Measurements from ENCODE around the gene GNAS. TPM values are rescaled to one million over a fixed set of nuclear protein-coding genes. Genes with fewer than 3 reads are reported as not detected.

GNAS gene
- polyA plus RNA-seq, 6 donors from 2014 or later, result 133 to 298 (median 194) TPM

- Mint-ChIP-seq H3K9me3 (no peaks in the 10 kb centered on the region), H3K4me1 (peaks cover 0 to 5% (median 0%) of the 10 kb centered on the region in 3 donors), H3K27ac (no peak overlapping the region), H3K4me3 (no peak overlapping the region), H3K36me3 (peaks cover 0 to 5% of the 10 kb centered on the region in 2 donors), H3K27me3 (no peaks in the 10 kb centered on the region)
- DNase-seq (no peak), ATAC-seq (ENCODE audit: low read depth in 2 of 2) (no peak)
Measured at GRCh38 chr20:58880994-58881752, 28.7 kb downstream of the GNAS start.

GRCh38 chr20:58882704-58883089 lies 30.2 kb downstream of the GNAS start:
- ATAC-seq (ENCODE audit: low read depth in 2 of 2) (no peak), DNase-seq (no peak)
- Mint-ChIP-seq H3K27me3 (no peaks in the 10 kb centered on the region), H3K27ac (no peak overlapping the region), H3K36me3 (peaks cover 0 to 5% of the 10 kb centered on the region in 2 donors), H3K4me3 (no peak overlapping the region), H3K9me3 (no peaks in the 10 kb centered on the region), H3K4me1 (peaks cover 0 to 19% (median 7%) of the 10 kb centered on the region in 3 donors)

GRCh38 chr20:58883241-58883691 lies 30.8 kb downstream of the GNAS start:
- peak overlapping the region in 1 of 6 donors; percentile 15 for H3K27ac Mint-ChIP-seq
- H3K27me3 Mint-ChIP-seq, result no peaks in the 10 kb centered on the region
- H3K4me1 Mint-ChIP-seq, result peaks cover 0 to 24% (median 7%) of the 10 kb centered on the region in 3 donors
- H3K9me3 Mint-ChIP-seq, result no peaks in the 10 kb centered on the region
- DNase-seq (no peak), ATAC-seq (ENCODE audit: low read depth in 2 of 2) (no peak)
- H3K4me3 Mint-ChIP-seq, result no peak overlapping the region
- H3K36me3 Mint-ChIP-seq, result peaks cover 0 to 5% of the 10 kb centered on the region in 2 donors

- Mint-ChIP-seq H3K4me3 (no peak overlapping the region), H3K4me1 (peaks cover 2 to 24% (median 7%) of the 10 kb centered on the region in 3 donors), H3K27ac (no peak overlapping the region), H3K9me3 (peaks cover 0 to 2% (median 0%) of the 10 kb centered on the region in 7 donors), H3K27me3 (no peaks in the 10 kb centered on the region), H3K36me3 (peaks cover 0 to 4% of the 10 kb centered on the region in 2 donors)
- ATAC-seq (ENCODE audit: low read depth in 2 of 2), result no peak
- DNase-seq, result no peak
Measured at GRCh38 chr20:58884966-58885365, 32.5 kb downstream of the GNAS start.

- ATAC-seq (ENCODE audit: low read depth in 2 of 2) (no peak), DNase-seq (no peak)
- Mint-ChIP-seq H3K4me1 (peaks cover 4 to 24% (median 7%) of the 10 kb centered on the region in 3 donors), H3K9me3 (peaks cover 0 to 2% (median 0%) of the 10 kb centered on the region in 7 donors), H3K27ac (peak overlapping the region in 3 of 6 donors; percentile 3 to 93 (median 26)), H3K4me3 (peak overlapping the region in 4 of 8 donors; percentile 4 to 96 (median 50)), H3K27me3 (no peaks in the 10 kb centered on the region), H3K36me3 (peaks cover 0 to under 1% of the 10 kb centered on the region in 2 donors)
Measured at GRCh38 chr20:58886546-58886945, 34.0 kb downstream of the GNAS start.

GRCh38 chr20:58888103-58888502 lies 35.6 kb downstream of the GNAS start:
- DNase-seq, result no peak

GRCh38 chr20:58888521-58889333 lies 36.2 kb downstream of the GNAS start:
- peaks cover 16 to 33% (median 24%) of the 10 kb centered on the region in 3 donors for H3K4me1 Mint-ChIP-seq
- ATAC-seq (ENCODE audit: low read depth in 2 of 2) (peak; percentile 52 to 54), DNase-seq (peak; percentile 82)
- H3K27me3 Mint-ChIP-seq, result no peaks in the 10 kb centered on the region
- H3K9me3 Mint-ChIP-seq, result peaks cover 0 to 2% (median 0%) of the 10 kb centered on the region in 7 donors
- H3K36me3 Mint-ChIP-seq, result peaks cover 0 to 9% of the 10 kb centered on the region in 2 donors
- peak overlapping the region in 5 of 6 donors; percentile 28 to 94 (median 93) for H3K27ac Mint-ChIP-seq
- H3K4me3 Mint-ChIP-seq, result peak overlapping the region; percentile 80 to 96 (median 85)

More at GRCh38 chr20:58888103-58888502, 35.6 kb downstream of the GNAS start:
- Mint-ChIP-seq H3K27ac (peak overlapping the region; percentile 81 to 94 (median 92)), H3K4me1 (peaks cover 12 to 28% (median 18%) of the 10 kb centered on the region in 3 donors), H3K36me3 (peaks cover 0 to 9% of the 10 kb centered on the region in 2 donors), H3K27me3 (no peaks in the 10 kb centered on the region), H3K9me3 (peaks cover 0 to 2% (median 0%) of the 10 kb centered on the region in 7 donors), H3K4me3 (peak overlapping the region; percentile 80 to 96 (median 85))
- ATAC-seq (ENCODE audit: low read depth in 2 of 2), result no peak

GRCh38 chr20:58889334-58889760 lies 36.8 kb downstream of the GNAS start:
- H3K4me3 Mint-ChIP-seq, result peak overlapping the region; percentile 80 to 96 (median 90)
- H3K27me3 Mint-ChIP-seq, result no peaks in the 10 kb centered on the region
- H3K36me3 Mint-ChIP-seq, result peaks cover 0 to 9% of the 10 kb centered on the region in 2 donors
- H3K4me1 Mint-ChIP-seq, result peaks cover 18 to 39% (median 27%) of the 10 kb centered on the region in 3 donors
- ATAC-seq (ENCODE audit: low read depth in 2 of 2) (no peak), DNase-seq (no peak)
- peak overlapping the region; percentile 79 to 97 (median 94) for H3K27ac Mint-ChIP-seq
- H3K9me3 Mint-ChIP-seq, result peaks cover 0 to 2% (median 0%) of the 10 kb centered on the region in 7 donors

- Mint-ChIP-seq H3K27me3 (no peaks in the 10 kb centered on the region), H3K4me1 (peaks cover 22 to 41% (median 33%) of the 10 kb centered on the region in 3 donors), H3K27ac (peak overlapping the region; percentile 90 to 98 (median 95)), H3K9me3 (peaks cover 0 to 2% (median 0%) of the 10 kb centered on the region in 7 donors), H3K4me3 (peak overlapping the region; percentile 80 to 97 (median 96)), H3K36me3 (peaks cover 0 to 9% of the 10 kb centered on the region in 2 donors)
- ATAC-seq (ENCODE audit: low read depth in 2 of 2) (no peak), DNase-seq (no peak)
Measured at GRCh38 chr20:58889798-58890517, 37.4 kb downstream of the GNAS start.

GRCh38 chr20:58890518-58891085 lies 38.1 kb downstream of the GNAS start:
- H3K9me3 Mint-ChIP-seq, result peaks cover 0 to 2% (median 0%) of the 10 kb centered on the region in 7 donors
- peaks cover 28 to 47% (median 39%) of the 10 kb centered on the region in 3 donors for H3K4me1 Mint-ChIP-seq
- no peaks in the 10 kb centered on the region for H3K27me3 Mint-ChIP-seq
- H3K4me3 Mint-ChIP-seq, result peak overlapping the region; percentile 80 to 97 (median 95)
- DNase-seq, result peak; percentile 78
- peaks cover 0 to 9% of the 10 kb centered on the region in 2 donors for H3K36me3 Mint-ChIP-seq
- H3K27ac Mint-ChIP-seq, result peak overlapping the region; percentile 93 to 99 (median 98)
- ATAC-seq (ENCODE audit: low read depth in 2 of 2), result peak; percentile 34 to 40

- H3K4me1 Mint-ChIP-seq, result peaks cover 34 to 52% (median 45%) of the 10 kb centered on the region in 3 donors
- peak overlapping the region in 7 of 8 donors; percentile 73 to 96 (median 86) for H3K4me3 Mint-ChIP-seq
- peak; percentile 23 to 28 for ATAC-seq (ENCODE audit: low read depth in 2 of 2)
- no peaks in the 10 kb centered on the region for H3K27me3 Mint-ChIP-seq
- peak; percentile 76 for DNase-seq
- H3K9me3 Mint-ChIP-seq, result peaks cover 0 to 2% (median 0%) of the 10 kb centered on the region in 7 donors
- H3K27ac Mint-ChIP-seq, result peak overlapping the region in 4 of 6 donors; percentile 69 to 96 (median 82)
- H3K36me3 Mint-ChIP-seq, result peaks cover 0 to 9% of the 10 kb centered on the region in 2 donors
Measured at GRCh38 chr20:58891086-58891717, 38.7 kb downstream of the GNAS start.

GRCh38 chr20:58891718-58892140 lies 39.2 kb downstream of the GNAS start:
- Mint-ChIP-seq H3K27me3 (no peaks in the 10 kb centered on the region), H3K9me3 (peaks cover 0 to 2% (median 0%) of the 10 kb centered on the region in 7 donors), H3K27ac (peak overlapping the region; percentile 95 to 99 (median 98)), H3K36me3 (peaks cover 0 to 9% of the 10 kb centered on the region in 2 donors), H3K4me1 (peaks cover 37 to 53% (median 49%) of the 10 kb centered on the region in 3 donors), H3K4me3 (peak overlapping the region; percentile 86 to 98 (median 94))
- DNase-seq (peak; percentile 40), ATAC-seq (ENCODE audit: low read depth in 2 of 2) (peak; percentile 0 to 1)

Measured in naive B cell (primary cell).